H9 (cell line): ENCODE data around the gene RANGRF. TPM values are rescaled to one million over a fixed set of nuclear protein-coding genes. Genes with fewer than 3 reads are reported as not detected.
A peak's percentile ranks its signal among the peaks of the same experiment; 100 is the strongest.

Experiments used
- DNase-seq: peaks from one replicate; pipeline ENCODE4 v3.0.0-alpha.2; 2017
- H2AFZ ChIP-seq: one replicate; pipeline ENCODE4 v1.6.1; 2013; ENCODE audit warnings: mild to moderate bottlenecking, low read length, control low read depth, moderate library complexity
- H2AK5ac ChIP-seq: 2 replicates; pipeline ENCODE4 v1.6.1; 2013; ENCODE audit warnings: low read length, control low read depth, mixed read lengths; ENCODE audit not compliant: insufficient read length
- H2BK120ac ChIP-seq: one replicate; pipeline ENCODE4 v1.6.1; 2013; ENCODE audit warnings: low read depth, mild to moderate bottlenecking, low read length, control low read depth, inconsistent platforms; ENCODE audit not compliant: poor library complexity, severe bottlenecking
- H2BK12ac ChIP-seq: 2 replicates; pipeline ENCODE4 v1.6.1; 2013; ENCODE audit warnings: low read length, control low read depth, mixed read lengths, low read depth; ENCODE audit not compliant: insufficient read length
- H2BK15ac ChIP-seq: 2 replicates; pipeline ENCODE4 v1.6.1; 2013; ENCODE audit warnings: low read depth, low read length, control low read depth
- H2BK20ac ChIP-seq: one replicate; pipeline ENCODE4 v1.6.1; 2013; ENCODE audit warnings: low read depth, mild to moderate bottlenecking, low read length, control low read depth, inconsistent platforms; ENCODE audit not compliant: poor library complexity, severe bottlenecking
- H2BK5ac ChIP-seq: 2 replicates; pipeline ENCODE4 v1.6.1; 2013; ENCODE audit warnings: low read length, control low read depth, mixed read lengths; ENCODE audit not compliant: insufficient read length
- H3K14ac ChIP-seq: 2 replicates; pipeline ENCODE4 v1.6.1; 2013; ENCODE audit warnings: low read length, control low read depth; ENCODE audit not compliant: insufficient read depth
- H3K18ac ChIP-seq: 2 replicates; pipeline ENCODE4 v1.6.1; 2013; ENCODE audit warnings: low read depth, mild to moderate bottlenecking, mixed read lengths, low read length, control low read depth; ENCODE audit not compliant: insufficient read length
- H3K23ac ChIP-seq: 2 replicates; pipeline ENCODE4 v1.6.1; 2013; ENCODE audit warnings: low read length, control low read depth, mixed read lengths, low read depth; ENCODE audit not compliant: insufficient read length
- H3K23me2 ChIP-seq: 2 replicates; pipeline ENCODE4 v1.6.1; 2013; ENCODE audit warnings: low read depth, mild to moderate bottlenecking, mixed read lengths, low read length, control low read depth; ENCODE audit not compliant: insufficient read length, poor library complexity, severe bottlenecking
- H3K27ac ChIP-seq: 2 replicates; pipeline ENCODE4 v1.5.1; 2013; ENCODE audit warnings: low read length, control low read depth, mixed read lengths, low read depth; ENCODE audit not compliant: insufficient read length
- H3K27me3 ChIP-seq: 2 replicates; pipeline ENCODE4 v1.6.1; 2013; ENCODE audit warnings: low read length, control low read depth, inconsistent platforms; ENCODE audit not compliant: insufficient read depth
- H3K4ac ChIP-seq: 2 replicates; pipeline ENCODE4 v1.6.1; 2013; ENCODE audit warnings: low read depth, mild to moderate bottlenecking, control low read depth, inconsistent platforms, low read length, moderate library complexity
- H3K4me1 ChIP-seq: 2 replicates; pipeline ENCODE4 v1.6.1; 2013; ENCODE audit warnings: low read length, control low read depth, inconsistent platforms; ENCODE audit not compliant: insufficient read depth
- H3K4me2 ChIP-seq: 2 replicates; pipeline ENCODE4 v1.6.1; 2013; ENCODE audit warnings: low read length, control low read depth, mixed read lengths; ENCODE audit not compliant: insufficient read length, insufficient read depth
- H3K56ac ChIP-seq: 2 replicates; pipeline ENCODE4 v1.6.1; 2013; ENCODE audit warnings: low read depth, mild to moderate bottlenecking, mixed read lengths, low read length, control low read depth; ENCODE audit not compliant: insufficient read length
- H3K79me1 ChIP-seq: 2 replicates; pipeline ENCODE4 v1.6.1; 2013; ENCODE audit warnings: low read depth, mild to moderate bottlenecking, moderate library complexity, low read length, control low read depth, inconsistent platforms; ENCODE audit not compliant: insufficient read depth, poor library complexity, severe bottlenecking
- H3K79me2 ChIP-seq: 2 replicates; pipeline ENCODE4 v1.6.1; 2013; ENCODE audit warnings: low read length, control low read depth, inconsistent platforms; ENCODE audit not compliant: insufficient read depth
- H3K9ac ChIP-seq: 2 replicates; pipeline ENCODE4 v1.6.1; 2013; ENCODE audit warnings: low read length, control low read depth, mixed read lengths; ENCODE audit not compliant: insufficient read length; ENCODE audit errors: extremely low read depth
- H3K9me3 ChIP-seq: one replicate; pipeline ENCODE4 v1.6.1; 2013; ENCODE audit warnings: low read depth, low read length, inconsistent platforms; ENCODE audit not compliant: control insufficient read depth
- H3T11ph ChIP-seq: one replicate; pipeline ENCODE4 v1.6.1; 2013; ENCODE audit warnings: mild to moderate bottlenecking, low read length, control low read depth, inconsistent platforms
- H4K20me1 ChIP-seq: one replicate; pipeline ENCODE4 v1.6.1; 2013; ENCODE audit not compliant: control insufficient read depth, insufficient read length, insufficient read depth
- H4K5ac ChIP-seq: 2 replicates; pipeline ENCODE4 v1.6.1; 2013; ENCODE audit warnings: low read depth, mild to moderate bottlenecking, mixed read lengths, low read length, control low read depth; ENCODE audit not compliant: insufficient read length
- H4K8ac ChIP-seq: replicated peaks from 2 replicates; pipeline ENCODE4 v1.6.1; 2013; ENCODE audit warnings: low read length, control low read depth, mixed read lengths, low read depth; ENCODE audit not compliant: insufficient read length
- H4K91ac ChIP-seq: 2 replicates; pipeline ENCODE4 v1.6.1; 2013; ENCODE audit warnings: low read depth, mild to moderate bottlenecking, moderate library complexity, mixed read lengths, low read length, control low read depth; ENCODE audit not compliant: insufficient read length
- H3K27ac Mint-ChIP-seq, 3 experiments: 2 replicates in 2 of 3; 3 replicates in 1 of 3; pipeline ENCODE4 v1.8.0; 2020 to 2021; ENCODE audit warnings: mixed read lengths in 3 of 3, mild to moderate bottlenecking in 1 of 3, moderate library complexity in 1 of 3
- H3K27me3 Mint-ChIP-seq: 2 replicates; pipeline ENCODE4 v1.8.0; 2021; ENCODE audit warnings: low read depth, mild to moderate bottlenecking, moderate library complexity, mixed read lengths
- H3K36me3 Mint-ChIP-seq, 3 experiments: 2 replicates in 2 of 3; 3 replicates in 1 of 3; pipeline ENCODE4 v1.8.0; 2020 to 2021; ENCODE audit warnings: low read depth in 3 of 3, mixed read lengths in 3 of 3; ENCODE audit not compliant: insufficient read depth in 1 of 3
- H3K4me1 Mint-ChIP-seq, 2 experiments: 2 replicates each; pipeline ENCODE4 v1.8.0; 2020; ENCODE audit warnings: mixed read lengths in 2 of 2
- H3K4me3 Mint-ChIP-seq, 2 experiments: 2 replicates in 1 of 2; 3 replicates in 1 of 2; pipeline ENCODE4 v1.8.0; 2020 to 2021; ENCODE audit warnings: mild to moderate bottlenecking in 2 of 2, mixed read lengths in 2 of 2, moderate library complexity in 1 of 2
- H3K9me3 Mint-ChIP-seq, 2 experiments: 2 replicates in 1 of 2; 3 replicates in 1 of 2; pipeline ENCODE4 v1.8.0; 2020; ENCODE audit warnings: mild to moderate bottlenecking in 2 of 2, mixed read lengths in 2 of 2, moderate library complexity in 1 of 2
- CTCF ChIP-seq: fragments of 200-600 bp; sonication (generic); conservative IDR thresholded peaks from 3 replicates; pipeline ENCODE4 v1.8.0; 2021; ENCODE audit warnings: antibody characterized with exemption, mild to moderate bottlenecking
- WGBS: extraction: QIAGEN DNeasy Blood & Tissue Kit; methylation state at CpG from one replicate; pipeline ENCODE4 v1.1.7; 2013; ENCODE audit warnings: missing lambda C conversion rate, low lambda C conversion rate, mixed read lengths; ENCODE audit not compliant: insufficient read length; ENCODE audit errors: extremely low coverage; 5-methylcytosine and 5-hydroxymethylcytosine counted together
- total RNA-seq: library from RNA; stranded (reverse); gene quantifications from 2 replicates; pipeline ENCODE4 v1.2.1, GENCODE V29; 2021

RANGRF gene
- total RNA-seq, 1 experiment from 2014 or later, result 36.9 TPM

DNA sequence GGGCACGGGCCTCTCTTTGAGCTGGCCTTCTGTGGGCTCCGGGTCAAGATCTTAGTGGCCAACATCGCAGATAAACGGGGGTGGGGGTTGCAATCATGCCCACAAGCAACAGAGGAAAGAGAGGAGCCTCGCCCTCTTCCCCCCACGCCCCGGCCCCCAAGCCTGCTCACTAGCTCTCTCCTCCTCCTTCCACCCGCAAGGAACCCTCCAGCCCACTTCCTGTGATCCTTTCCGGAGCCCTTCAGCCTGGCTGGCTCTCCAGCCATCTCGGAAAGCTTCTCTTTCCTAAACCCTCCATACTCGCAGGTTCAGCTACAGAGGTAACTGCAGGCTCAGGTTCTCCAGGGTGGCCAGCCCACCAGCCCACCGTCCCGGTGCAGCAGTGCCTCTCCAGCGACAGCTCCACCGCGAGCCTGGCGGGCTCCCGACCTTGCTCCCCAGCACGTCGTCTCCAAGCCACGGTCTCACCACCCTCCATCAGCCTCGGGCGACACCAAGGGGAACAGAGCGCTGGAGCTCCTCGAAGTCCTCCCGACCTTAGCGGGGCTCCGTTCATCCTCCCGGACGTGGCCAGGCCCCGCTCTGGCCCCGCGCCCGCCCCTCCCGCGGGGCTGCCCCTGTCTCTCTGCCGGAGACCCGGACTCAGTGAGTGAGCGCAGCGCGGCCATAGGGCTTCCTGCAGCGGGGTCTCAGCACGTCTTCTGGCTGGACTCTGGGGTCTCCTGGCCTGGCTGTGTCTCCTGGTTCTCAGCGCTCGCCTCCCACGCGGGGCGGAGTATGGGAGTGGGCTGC is 38.2 kb downstream of the RANGRF start:
- Mint-ChIP-seq H3K4me1 (peaks cover 17 to 21% of the 10 kb centered on the region in 2 experiments), H3K27ac (peak overlapping the region in 1 of 3 experiments; percentile 88; a peak in 1 of 7 replicates), H3K9me3 (no peaks in the 10 kb centered on the region), H3K36me3 (no peaks in the 10 kb centered on the region), H3K27me3 (peaks cover 36% of the 10 kb centered on the region), H3K4me3 (peak overlapping the region; percentile 73 to 78)
- H3K4ac ChIP-seq, result no peak overlapping the region
- H2BK5ac ChIP-seq, result no peak overlapping the region
- TF ChIP-seq CTCF, result no peak
- no peaks in the 10 kb centered on the region for H3K9me3 ChIP-seq
- no peak overlapping the region for H4K91ac ChIP-seq
- H3K18ac ChIP-seq, result peak overlapping the region; percentile 87
- H3K79me1 ChIP-seq, result no peaks in the 10 kb centered on the region
- H3K4me2 ChIP-seq, result peak overlapping the region; percentile 62
- no peak overlapping the region for H2BK12ac ChIP-seq
- H3T11ph ChIP-seq, result no peak overlapping the region
- H3K27ac ChIP-seq, result no peak overlapping the region
- no peak overlapping the region for H3K56ac ChIP-seq
- H3K27me3 ChIP-seq, result no peaks in the 10 kb centered on the region; the same call in 1 of the 2 replicates
- H3K14ac ChIP-seq, result peak overlapping the region; percentile 74
- H3K9ac ChIP-seq, result peak overlapping the region; percentile 28
- H2AK5ac ChIP-seq, result no peak overlapping the region
- peak overlapping the region; percentile 53 for H2AFZ ChIP-seq
- H3K23me2 ChIP-seq, result peaks cover 10% of the 10 kb centered on the region
- no peaks in the 10 kb centered on the region for H3K79me2 ChIP-seq
- no CpG with 5 or more reads among the region's 48 CpGs for WGBS
- no peak overlapping the region for H2BK15ac ChIP-seq
- H3K4me1 ChIP-seq, result no peaks in the 10 kb centered on the region; the same call in 1 of the 2 replicates
- no peak overlapping the region for H3K23ac ChIP-seq
- no peak overlapping the region for H2BK20ac ChIP-seq
- H4K20me1 ChIP-seq, result no peaks in the 10 kb centered on the region
- DNase-seq, result no peak
- no peak overlapping the region for H4K5ac ChIP-seq
- no peak overlapping the region for H4K8ac ChIP-seq
- no peak overlapping the region for H2BK120ac ChIP-seq
